ENCODE measurements around the gene C13orf42.
"Not testable (repeated sequence)": the region's sequence is repeated elsewhere in the genome, so short reads cannot be mapped to it uniquely, and the experiment has no call there.

Gene C13orf42

GRCh38 chr13:51120873-51121272 is 9.8 kb upstream of the C13orf42 start:
- not testable (repeated sequence) for DNase-seq

- no peak for DNase-seq
Measured at GRCh38 chr13:51118809-51119431, 7.8 kb upstream of the C13orf42 start.

- no peak for DNase-seq
Measured at GRCh38 chr13:51113969-51114368, 2.9 kb upstream of the C13orf42 start.

GRCh38 chr13:51113186-51113881 is 2.3 kb upstream of the C13orf42 start:
- no peak for DNase-seq

GRCh38 chr13:51112771-51113170 is 1.7 kb upstream of the C13orf42 start:
- no peak for DNase-seq

GRCh38 chr13:51111997-51112396 is 923 bp upstream of the C13orf42 start:
- DNase-seq, result peak; percentile 12

- no peak for DNase-seq
Measured at GRCh38 chr13:51107996-51108395, 3.1 kb downstream of the C13orf42 start.

GRCh38 chr13:51105046-51105445 is 6.0 kb downstream of the C13orf42 start:
- peak; percentile 13 for DNase-seq

GRCh38 chr13:51101636-51102235 is 9.3 kb downstream of the C13orf42 start:
- no peak for DNase-seq

GRCh38 chr13:51097353-51098043 is 13.6 kb downstream of the C13orf42 start:
- no peak for DNase-seq

- DNase-seq, result no peak
Measured at GRCh38 chr13:51096131-51096530, 14.9 kb downstream of the C13orf42 start.

GRCh38 chr13:51093574-51093973 is 17.5 kb downstream of the C13orf42 start:
- DNase-seq, result no peak

- no peak for DNase-seq
Measured at GRCh38 chr13:51091839-51092238, 19.2 kb downstream of the C13orf42 start.

- no peak for DNase-seq
Measured at GRCh38 chr13:51083706-51084105, 27.4 kb downstream of the C13orf42 start.

- not testable (repeated sequence) for DNase-seq
Measured at GRCh38 chr13:51080478-51081065, 30.5 kb downstream of the C13orf42 start.

GRCh38 chr13:51071493-51071892 is 39.6 kb downstream of the C13orf42 start:
- DNase-seq, result no peak

- DNase-seq, result peak; percentile 72
Measured at GRCh38 chr13:51070005-51070649, 40.9 kb downstream of the C13orf42 start.

GRCh38 chr13:51068501-51068900 is 42.6 kb downstream of the C13orf42 start:
- DNase-seq, result no peak

GRCh38 chr13:51067706-51068105 is 43.4 kb downstream of the C13orf42 start:
- no peak for DNase-seq

GRCh38 chr13:51067210-51067701 is 43.8 kb downstream of the C13orf42 start:
- DNase-seq, result no peak

GRCh38 chr13:51066091-51066831 is 44.8 kb downstream of the C13orf42 start:
- peak; percentile 11 for DNase-seq
